Activated CD4-positive, alpha-beta T cell treated with anti-CD3 and anti-CD28 coated beads for 24 hours (primary cell): Measurements from ENCODE around the gene ALDH4A1.
"Not testable (repeated sequence)": the region's sequence is repeated elsewhere in the genome, so short reads cannot be mapped to it uniquely, and the experiment has no call there.

Experiments used
- DNase-seq, 2 donors: peaks; one replicate each; pipeline ENCODE4 v3.0.0-alpha.2; 2020; ENCODE audit warnings: low read depth in 2 of 2

The ALDH4A1 gene

DNA sequence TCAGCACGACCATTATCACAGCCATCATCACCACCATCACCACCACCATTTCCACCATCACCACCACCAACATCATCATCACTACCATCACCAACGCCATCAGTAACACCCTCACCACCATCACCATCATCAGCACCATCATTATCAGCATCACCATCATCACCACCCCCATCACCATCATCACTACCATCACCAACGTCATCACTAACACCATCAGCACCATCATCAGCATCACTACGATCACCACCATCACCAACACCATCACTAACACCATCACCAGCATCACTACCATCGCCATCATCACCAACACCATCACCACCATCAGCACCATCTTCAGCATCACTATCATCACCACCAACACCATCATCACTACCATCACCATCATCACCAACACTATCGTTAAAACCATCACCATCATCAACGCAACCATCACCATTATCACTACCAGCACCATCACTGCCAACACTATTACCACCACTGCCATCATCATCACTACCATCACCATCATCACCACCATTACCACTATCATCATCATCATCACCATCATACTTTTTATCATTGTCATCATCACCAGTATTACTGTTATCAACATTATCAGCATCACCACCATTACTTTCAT is 44.2 kb downstream of the ALDH4A1 start:
- DNase-seq, result no peak

DNA sequence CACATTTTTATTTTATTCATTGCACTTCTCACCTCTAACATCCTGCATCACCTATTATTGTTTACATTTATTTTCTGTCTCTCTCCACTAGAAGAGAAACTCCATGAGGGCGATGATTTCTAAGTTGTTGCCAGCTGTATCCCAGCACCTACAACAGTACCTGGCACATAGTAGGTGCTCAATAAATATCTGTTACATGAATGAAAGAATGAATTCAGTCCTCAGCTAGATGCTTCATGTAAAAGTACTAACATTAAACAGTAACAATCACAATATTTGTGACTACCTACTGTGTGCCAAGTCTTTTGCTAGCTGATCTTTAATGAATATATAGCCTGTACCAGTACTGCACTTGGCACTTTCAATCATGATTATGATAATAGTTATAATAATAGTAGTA is 45.9 kb downstream of the ALDH4A1 start:
- no peak for DNase-seq

DNA sequence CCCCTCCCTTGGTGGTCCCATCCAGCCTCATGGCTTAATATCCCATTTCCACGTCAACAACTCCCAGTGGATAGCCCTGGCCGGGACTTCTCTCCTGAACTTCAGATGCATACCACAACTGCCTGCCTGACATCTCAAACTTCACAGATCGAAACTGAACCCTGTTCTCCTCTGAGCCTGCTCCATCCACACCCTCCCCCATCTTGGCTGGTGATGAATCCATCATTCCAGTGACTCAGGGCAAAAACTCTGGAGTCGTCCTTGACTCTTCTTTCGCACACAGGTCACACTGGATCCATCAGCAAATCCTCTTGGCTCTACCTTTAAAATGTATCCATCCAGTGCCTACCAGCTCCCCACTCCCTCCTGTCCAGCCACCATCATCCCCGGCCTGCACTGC is 46.8 kb downstream of the ALDH4A1 start:
- no peak for DNase-seq

DNA sequence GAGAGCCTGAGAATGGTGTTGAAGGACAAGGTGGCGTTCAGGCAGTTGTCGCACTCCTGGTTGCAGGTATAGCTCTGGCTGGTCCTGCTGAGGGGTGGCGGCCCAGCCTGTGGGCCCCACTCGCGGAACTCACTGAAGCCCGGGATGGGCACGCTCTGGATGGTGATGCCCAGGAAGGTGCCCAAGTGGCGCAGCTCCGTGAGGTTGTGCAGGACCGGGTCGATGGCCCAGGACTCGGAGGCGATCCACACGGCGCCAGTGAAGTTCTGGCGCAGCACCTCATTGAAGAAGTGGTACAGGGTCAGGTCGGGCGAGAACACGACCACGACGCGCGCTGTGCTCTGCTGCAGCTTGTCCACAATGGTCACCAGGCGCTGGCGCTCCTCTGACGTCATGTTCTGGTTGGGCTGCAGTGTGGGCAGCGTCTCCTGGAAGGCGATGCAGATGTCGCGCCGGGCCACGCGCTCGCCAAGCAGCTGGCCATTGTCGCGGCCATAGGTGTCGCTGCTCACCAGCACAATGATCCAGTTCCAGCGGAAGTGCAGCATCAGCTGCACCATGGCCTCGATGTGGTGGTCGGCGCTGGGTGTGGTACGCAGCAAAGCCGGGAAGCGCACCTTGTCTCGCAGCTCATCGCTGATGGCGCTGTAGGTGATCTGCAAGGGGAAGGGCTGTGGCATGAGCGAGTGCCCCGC is 47.9 kb downstream of the ALDH4A1 start:
- no peak for DNase-seq

DNA sequence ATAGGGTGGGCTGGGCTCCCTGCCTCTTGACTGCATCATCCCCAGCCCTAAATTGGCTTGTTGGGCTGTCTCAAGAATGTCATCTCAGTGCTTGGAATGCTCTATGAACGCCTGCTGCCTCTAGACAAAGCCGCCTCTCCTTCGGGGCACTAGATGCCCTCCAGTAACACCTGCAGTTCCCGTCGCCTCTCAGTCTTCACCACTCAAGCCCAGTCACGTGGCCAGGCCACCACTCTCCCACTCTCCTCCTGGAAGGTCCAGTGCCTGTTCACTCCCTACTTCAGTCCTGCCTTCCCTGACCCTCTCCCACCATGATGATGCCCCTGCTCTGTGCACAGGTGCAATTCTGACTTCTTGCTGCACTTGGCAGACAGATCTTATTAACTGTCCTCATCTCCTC is 49.9 kb downstream of the ALDH4A1 start:
- no peak for DNase-seq

DNA sequence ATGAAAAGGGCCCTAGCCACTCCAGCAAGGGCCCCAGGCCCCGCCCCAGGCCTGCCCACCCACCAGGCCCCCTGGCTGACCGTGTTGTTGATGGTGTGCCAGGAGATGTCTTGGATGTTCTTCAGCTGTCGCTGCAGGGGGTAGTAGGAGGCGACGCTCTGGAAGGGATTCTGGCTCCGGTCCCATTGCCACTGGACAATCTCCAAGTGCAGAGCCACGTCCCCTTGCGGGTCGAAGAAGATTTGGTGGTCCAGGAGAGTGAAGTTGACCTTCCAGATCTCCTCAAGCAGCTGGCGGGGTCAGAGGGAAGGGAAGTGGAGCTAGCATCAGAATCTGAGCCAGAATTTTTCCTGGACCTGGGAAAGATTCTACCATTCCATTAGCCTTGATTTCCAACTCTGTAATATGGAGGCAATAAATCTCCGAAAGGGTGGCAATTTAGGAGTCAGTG is 53.1 kb downstream of the ALDH4A1 start:
- DNase-seq, result no peak

DNA sequence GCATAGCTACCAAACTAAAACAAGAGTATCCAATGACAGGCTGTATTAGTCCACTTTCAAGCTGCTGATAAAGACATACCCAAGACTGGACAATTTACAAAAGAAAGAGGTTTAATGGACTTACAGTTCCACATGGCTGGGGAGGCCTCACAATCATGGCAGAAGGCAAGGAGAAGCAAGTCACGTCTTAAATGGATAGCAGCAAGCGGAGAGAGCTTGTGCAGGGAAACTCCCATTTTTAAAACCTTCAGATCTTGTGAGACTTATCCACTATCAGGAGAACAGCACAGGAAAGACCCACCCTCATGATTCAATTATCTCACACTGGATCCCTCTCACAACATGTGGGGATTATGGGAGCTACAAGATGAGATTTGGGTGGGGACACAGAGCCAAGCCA is 54.6 kb downstream of the ALDH4A1 start:
- DNase-seq, result not testable (repeated sequence)

DNA sequence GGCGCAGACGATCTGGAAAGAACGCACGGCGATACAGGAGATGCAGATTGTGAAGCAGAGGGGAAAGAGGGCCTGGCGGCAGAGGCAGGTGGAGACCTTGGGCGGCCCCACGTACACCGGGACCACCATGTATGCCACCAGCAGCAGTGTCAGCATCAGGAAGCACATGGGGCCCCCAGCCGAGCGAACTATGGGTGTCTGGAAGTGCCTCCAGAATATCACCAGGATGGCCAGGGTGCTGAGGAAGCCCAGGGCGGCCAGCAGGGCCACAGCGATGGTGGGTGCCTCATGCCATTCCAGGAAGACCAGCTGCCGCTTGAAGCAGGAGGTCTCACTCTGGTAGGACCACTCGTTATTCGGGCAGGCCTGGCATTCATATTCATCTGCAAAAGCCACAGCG is 62.2 kb downstream of the ALDH4A1 start:
- no peak for DNase-seq

DNA sequence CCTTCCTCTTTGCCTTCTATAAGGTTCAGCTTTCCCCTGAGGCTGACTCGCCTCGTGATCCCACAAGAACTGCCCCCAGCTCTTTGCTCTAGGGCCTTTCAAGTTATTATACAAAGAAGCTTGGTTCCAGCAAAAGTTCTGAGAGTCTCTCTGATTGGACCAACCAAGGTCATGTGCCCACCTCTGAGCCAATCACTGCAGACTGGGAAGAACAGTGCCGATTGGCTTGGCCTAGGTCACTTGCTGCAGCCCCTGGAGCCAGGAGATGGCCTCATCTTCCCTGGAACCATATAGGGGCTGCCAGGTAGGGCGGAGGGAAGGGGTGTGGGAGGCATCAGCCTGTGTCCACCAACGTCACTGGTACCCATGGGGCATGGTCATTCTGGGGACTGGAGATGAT is 65.7 kb downstream of the ALDH4A1 start:
- no peak for DNase-seq

DNA sequence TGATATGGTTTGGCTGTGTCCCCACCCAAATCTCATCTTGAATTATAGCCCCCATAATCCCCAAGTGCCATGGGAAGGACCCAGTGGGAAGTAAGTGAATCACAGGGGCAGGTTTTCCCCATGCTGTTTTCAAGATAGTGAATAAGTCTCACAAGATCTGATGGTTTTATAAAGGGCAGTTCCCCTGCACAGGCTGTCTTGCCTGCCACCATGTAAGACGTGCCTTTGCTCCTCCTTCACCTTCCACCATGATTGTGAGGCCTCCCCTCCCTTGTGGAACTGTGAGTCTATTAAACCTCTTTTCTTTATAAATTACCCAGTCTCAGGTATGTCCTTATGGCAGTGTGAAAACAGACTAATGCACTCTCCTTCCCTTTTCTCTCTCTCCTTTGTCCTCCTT is 70.0 kb downstream of the ALDH4A1 start:
- DNase-seq, result not testable (repeated sequence)

DNA sequence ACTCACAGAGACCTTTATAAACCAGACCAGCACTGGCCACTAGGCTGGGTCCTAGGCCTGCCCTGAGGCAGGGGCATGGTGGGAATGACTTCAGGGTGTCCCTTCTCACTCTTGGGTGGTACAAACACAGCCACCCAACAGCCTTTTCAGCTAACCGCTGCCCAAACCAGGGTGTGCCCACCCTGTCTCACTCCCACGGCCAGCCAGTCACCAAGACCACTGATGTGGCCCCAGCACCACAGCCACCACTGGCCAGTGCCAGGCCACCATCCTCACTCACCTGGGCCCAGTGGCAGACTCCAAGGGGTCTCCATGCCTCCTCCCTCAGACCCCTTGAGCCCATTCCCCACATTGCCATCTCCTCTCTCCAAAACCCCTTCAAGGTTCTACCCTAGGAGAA is 70.7 kb downstream of the ALDH4A1 start:
- no peak for DNase-seq

DNA sequence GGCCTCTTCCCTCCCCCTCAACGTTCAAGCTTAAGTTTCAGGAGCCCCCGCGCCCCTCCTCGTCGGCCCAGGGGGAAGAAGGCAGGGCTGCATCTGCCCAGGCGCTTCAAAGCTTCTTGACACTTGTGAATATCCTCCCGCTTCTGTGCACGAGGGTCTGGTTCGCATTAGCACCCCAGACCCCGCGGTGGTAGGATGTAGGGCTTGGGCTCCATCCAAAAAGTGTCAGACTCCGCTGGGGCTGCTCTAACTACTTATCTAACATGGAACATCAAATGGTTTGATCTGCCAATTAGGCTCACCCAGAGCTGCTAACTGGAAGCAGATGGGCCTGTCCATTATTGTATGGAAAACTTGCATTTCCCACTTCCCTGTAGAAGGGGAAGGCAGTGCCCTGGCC is 71.8 kb downstream of the ALDH4A1 start:
- DNase-seq, result no peak

DNA sequence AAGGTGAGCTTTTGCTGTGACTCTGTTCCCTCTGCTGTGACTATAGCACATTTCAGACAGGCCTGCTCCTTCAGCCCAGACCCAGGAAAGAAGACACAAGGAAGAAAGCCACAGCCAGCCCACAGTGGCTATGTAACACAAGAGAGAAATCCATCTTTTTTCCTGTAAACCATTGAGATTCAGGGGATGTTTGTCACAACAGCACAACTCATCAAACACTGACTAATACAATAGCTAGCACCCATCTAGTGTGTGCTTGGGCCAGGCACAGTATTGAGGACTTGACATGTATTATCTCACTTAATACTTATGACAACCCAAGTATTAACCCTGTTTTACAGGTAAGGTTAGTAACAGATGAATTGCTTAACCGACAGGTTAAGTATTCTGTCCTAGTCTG is 72.7 kb downstream of the ALDH4A1 start:
- DNase-seq, result no peak

DNA sequence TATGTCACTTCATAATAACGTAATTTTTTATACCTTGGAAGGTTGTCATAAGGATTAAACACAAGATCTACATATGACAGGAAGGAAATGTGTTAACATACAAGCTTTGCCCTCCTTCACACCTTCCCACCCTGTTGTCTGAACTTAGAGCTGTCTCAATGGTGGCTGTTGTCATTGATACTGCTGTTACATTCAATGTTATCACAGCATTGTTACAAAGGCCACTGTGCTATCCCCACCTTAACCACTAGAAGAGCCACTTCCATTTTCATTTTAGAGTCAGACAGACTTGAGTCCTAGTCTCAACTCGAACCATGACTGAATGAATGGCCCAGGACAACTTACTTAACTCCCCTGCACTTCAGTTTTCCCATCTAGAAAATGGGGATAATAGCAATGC is 74.1 kb downstream of the ALDH4A1 start:
- no peak for DNase-seq

DNA sequence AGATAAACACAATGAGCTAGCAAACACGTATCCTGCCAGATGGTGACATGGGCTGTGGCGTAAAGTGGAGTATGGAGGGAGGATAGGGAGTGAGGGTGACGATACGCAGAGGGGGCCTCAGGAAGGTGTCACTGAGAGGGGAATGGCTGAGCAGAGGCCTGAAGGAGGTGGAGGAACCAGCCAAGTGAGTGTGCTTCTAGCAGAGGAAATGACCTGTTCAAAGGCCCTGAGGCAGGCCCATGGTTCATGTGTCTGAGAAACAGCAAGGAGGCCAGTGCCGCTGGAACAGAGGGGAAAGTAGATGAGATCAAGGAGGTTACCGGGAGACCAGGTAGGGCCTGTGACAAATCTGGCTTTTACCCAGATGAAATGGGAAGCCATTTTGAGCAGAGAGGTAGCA is 78.9 kb downstream of the ALDH4A1 start:
- DNase-seq, result no peak
